ENCODE data around the gene PARP8.
A peak's percentile ranks its signal among the peaks of the same experiment; 100 is the strongest.
"Not testable (repeated sequence)": the region's sequence is repeated elsewhere in the genome, so short reads cannot be mapped to it uniquely, and the experiment has no call there.

The PARP8 gene, protein sequence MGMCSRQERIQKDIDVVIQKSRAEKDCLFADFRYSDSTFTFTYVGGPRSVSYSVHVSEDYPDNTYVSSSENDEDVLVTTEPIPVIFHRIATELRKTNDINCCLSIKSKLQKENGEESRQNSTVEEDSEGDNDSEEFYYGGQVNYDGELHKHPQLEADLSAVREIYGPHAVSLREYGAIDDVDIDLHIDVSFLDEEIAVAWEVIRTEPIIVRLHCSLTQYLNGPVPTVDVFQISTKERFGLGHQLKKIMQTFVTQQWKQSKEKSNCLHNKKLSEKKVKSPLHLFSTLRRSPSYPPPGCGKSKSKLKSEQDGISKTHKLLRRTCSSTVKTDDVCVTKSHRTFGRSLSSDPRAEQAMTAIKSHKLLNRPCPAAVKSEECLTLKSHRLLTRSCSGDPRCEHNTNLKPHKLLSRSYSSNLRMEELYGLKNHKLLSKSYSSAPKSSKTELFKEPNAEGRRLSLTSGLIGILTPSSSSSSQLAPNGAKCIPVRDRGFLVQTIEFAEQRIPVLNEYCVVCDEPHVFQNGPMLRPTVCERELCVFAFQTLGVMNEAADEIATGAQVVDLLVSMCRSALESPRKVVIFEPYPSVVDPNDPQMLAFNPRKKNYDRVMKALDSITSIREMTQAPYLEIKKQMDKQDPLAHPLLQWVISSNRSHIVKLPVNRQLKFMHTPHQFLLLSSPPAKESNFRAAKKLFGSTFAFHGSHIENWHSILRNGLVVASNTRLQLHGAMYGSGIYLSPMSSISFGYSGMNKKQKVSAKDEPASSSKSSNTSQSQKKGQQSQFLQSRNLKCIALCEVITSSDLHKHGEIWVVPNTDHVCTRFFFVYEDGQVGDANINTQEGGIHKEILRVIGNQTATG

DNA sequence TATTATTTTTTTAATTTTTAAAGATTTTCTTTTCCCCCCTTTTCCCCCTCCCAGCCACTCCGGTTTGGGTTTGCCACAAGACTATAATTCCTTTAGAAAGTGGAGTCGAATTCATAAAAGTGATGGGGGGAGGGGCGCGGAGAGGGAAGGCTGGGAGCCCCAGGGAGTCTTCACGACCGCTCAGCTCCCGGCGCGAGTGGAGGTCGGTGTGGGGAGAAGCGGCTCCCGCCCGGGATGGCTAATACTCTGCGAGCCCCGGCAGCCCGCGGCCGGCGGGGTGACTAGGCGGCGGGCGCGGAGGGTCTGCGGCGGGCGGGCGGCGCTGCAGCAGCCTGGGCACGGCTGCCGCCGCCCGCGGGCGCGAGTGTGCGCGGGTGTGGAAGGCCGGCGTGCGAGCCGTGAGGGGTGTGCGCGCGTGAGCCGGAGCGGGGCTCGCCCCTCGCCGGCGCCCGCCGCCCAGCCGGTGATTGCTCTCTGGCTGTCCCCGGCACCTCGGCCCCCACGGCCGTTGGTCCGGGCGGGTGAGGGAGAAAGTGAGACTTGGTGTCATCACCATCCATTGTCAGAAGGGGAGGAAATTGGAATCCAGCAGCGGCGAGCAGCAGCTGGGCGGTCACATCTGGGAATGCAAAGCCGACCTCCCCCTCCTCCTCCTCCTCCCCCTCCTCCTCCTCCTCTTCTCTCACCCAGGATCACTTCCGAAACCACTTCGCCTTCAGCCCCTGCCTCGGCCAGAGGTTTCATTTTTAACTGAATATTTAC lies at the start of gene PARP8:
TSS of gene PARP8 (plus strand) at position 377 of the 762 bp plus-strand sequence. CDS start 459 bp downstream, outside the sequence.
- DNase-seq = peak; percentile 13

DNA sequence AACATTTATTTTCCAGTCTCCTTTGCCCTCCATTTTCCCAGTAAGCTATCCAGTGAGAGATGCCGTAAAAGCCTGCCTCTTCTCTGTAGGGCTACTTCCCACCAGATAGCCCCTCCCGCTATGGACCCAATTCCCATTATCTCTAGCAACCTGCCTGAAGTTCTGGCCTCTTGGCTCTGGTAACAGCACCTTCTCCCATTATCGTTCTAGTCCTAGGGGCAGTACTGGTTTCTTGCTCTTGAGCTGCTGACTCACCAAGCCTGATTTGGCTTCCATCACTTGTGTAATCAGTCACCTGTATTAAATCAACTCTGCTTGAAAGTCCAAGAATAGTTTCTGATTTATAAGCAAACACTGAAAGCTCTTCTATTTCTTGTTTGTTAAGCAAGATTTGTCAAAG lies 42.8 kb upstream of the PARP8 start:
- no peak for DNase-seq

DNA sequence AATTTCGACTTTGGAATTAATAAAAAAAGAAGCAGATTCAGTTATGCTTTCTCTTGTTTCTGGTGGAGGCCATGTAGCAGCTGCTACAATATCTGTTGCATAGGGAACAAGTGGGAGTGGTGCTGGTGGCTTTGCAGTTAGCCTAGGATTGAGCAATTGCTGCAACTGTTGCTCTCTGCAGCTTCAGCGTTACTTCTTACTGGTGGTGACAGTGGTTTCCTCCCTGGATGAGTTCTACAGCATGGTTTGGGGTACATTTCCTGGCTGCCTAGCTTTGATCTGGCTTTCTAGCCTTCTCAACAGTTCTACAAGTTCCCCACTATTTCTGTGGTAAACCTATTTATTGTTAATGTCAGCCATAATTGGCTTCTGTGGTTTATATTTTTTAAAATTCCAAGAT lies 31.6 kb upstream of the PARP8 start:
- not testable (repeated sequence) for DNase-seq

DNA sequence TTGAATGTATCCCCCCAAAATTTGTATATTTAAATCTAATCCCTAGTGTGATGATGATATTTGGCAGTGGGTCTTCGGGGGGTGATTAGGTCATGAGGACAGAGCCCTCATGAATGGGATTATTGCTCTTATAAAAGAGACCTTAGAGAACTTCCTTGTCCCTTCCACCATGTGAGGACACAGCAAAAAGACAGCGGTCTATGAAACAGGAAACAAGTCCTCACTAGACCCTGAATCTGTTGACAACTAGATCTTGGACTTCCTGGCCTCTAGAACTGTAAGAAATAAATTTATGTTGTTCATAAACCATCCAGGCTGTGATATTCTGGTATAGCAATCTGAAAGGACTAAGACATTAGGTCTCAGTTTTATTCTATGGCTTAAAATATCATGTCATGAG lies 28.9 kb upstream of the PARP8 start:
- DNase-seq = not testable (repeated sequence)

DNA sequence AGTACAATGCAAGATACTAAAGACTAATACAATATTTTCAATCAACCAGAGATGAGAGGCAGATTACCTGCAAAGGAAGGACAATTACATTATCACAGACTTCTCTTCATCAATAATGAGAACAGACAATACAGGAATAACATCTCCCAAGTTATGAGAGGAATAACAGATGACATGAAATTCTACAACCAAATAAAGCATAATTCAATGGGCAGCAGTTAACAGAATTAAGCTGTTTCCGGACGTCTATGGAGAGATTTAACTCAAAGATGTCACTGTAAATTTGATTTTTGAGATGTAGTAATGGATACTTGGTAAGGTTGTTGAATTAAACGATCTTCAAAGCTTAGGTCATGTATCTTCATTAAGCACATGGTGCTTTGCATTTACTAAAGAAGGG lies 19.8 kb upstream of the PARP8 start:
- DNase-seq = no peak

DNA sequence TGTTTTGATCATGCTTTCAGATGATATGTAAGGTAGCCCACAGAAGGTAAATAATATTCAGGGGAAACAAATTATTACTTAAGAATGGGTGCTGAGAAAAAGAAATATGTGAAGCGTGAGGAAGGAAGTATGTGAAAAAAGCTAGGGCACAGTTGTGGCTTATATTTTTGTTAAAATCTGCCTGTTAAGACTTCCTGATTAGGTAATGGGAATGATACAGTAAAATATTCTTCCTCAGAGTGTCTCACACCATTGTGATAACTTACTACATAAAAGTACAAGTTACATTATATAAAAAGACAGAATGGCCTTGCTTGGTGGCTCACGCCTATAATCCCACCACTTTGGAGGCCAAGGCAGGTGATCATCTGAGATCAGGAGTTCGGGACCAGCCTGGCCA lies 18.7 kb upstream of the PARP8 start:
- DNase-seq = no peak

DNA sequence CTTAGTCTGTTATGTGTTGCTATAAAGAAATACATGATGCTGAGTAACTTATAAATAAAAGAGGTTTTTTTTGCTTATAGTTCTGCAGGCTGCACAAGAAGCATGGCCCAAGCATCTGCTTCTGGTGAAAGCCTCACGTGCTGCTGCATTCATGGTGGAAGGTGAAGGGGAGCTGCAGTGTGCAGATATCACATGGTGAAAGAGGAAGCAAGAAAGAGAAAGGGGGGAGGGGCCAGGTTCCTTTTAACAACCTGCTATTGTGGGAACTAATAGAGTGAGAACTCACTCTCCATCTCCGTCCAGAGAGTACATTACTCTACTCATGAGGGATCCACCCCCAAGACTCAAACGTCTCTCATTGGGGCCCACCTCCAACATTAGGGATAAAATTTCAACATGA lies 12.5 kb upstream of the PARP8 start:
- DNase-seq = no peak

DNA sequence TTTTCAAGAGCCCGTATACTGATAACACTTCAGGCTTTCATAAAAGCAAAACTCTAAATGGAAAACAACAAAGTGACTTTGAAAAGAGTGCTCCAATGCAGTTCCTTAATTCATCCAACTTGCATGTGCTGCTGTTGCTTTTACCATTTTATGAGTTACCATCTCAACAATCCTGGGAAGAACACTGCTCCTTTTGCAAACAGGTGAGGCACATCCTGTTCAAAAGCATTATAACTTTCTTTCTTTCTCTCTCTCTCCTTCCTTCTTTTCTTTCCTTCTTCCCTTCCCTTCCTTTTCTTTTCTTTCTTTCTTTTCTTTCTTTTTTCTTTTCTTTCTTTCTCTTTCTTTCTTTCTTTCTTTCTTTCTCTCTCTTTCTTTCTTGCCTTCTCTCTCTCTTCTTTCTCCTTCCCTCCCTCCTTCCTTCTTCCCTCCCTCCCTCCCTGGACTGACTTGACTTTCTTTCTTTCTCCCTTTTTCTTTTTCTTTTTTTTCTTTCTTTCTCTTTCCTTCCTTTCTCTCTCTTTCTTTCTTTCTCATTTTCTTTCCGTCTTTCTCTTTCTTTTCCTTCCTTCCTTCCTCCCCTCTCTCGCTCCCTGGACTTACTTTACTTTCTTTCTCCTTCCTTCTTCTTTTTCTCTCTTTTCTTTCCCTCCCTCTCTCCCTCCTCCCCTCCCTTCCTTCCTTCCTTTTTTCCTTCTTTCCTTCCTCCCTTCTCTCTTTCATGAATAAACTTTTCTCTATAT lies 11.2 kb upstream of the PARP8 start:
- no peak for DNase-seq

DNA sequence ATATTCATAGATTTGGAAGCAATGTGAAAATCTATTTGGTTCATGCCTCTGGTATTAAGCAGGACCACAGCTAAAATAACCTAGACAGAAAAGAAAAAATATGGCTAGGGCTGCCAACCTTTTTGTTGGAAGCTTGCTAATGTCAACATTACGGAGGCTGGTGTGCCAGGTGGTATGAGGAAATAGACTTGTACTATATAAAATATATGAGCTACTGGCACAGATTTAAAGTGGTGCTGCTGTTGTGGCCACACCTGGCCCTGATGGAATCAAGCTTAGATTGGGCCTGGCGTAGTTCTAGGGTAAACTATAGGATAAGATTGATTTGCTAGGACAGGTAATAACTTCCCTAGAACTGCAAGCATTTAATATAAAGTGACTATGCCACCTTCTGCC lies 10.6 kb upstream of the PARP8 start:
- DNase-seq = peak; percentile 72

DNA sequence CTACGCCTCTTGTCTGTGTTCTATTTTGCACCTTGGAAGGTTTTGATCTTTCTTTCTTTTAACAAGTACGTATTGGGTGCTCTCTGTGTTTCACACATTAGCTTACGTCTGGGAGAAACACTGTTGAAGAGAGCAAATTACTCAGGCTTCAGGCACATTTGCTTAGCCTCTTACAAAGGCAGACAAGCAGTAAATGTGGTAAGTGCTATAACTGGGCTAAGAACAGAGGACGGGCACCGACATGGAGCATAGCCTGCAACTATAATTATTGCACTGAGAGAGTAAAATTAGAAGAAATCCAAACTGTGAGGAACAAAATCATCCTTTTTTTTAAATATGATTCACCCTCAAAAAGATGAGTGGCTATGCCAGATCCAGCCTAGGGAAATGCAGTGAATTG lies 9.4 kb upstream of the PARP8 start:
- no peak for DNase-seq

DNA sequence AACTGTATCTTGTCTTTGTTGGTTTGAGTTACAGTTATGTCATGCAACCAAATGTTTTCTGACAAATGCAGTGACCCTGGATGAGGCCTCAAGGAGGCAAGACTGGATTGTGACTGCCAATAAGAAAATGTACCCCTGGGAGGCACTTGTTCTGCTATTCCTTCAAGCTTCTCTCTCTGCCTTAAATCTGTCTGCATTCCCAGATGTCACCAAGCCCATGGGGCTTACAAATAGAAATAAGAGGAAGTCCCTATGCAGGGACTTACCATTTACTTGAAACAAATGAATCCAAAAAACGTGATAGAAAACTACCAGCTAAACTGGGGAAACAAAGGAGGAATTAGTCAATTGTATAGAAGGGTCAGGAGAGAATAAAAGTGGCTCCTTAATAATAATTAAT lies 8.2 kb upstream of the PARP8 start:
- no peak for DNase-seq

DNA sequence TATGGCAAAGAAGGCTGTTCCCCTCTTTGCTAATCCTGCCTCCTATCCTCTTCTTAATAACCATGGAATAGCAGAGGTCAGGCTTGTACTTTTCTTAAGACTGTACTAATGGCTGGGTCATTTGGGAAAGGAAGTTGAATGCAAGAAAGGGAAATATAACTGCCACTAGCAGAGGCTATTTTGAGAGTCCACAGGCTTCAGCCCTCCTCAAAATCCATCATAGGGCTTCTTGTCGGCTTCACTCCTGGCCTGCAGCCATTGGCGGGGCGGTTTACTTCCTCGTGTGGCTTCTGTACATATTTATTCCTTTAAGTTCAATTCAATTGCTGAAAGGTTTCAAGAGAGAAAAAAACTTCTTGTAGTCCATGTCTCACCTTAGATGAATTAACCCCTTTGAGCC lies 2.8 kb upstream of the PARP8 start:
- no peak for DNase-seq

DNA sequence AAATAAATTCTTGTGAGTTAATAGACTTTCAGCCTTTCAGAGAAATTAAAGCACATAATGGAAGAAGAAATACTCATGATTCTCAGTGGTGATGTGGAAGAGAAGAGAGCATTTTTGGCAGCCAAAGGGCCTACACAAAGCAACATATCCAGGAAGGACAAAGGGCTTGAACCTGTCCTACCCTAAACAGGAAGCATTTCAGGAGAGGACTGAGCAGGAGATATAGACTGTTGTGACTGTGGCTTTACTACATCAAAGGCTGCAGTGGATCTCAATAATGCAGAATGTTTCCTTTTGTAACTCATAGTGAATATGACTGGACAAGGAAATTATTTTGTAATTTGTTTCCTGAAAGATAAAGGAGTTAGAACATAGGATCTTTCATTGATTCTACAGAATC lies 1.3 kb upstream of the PARP8 start:
- DNase-seq = no peak

DNA sequence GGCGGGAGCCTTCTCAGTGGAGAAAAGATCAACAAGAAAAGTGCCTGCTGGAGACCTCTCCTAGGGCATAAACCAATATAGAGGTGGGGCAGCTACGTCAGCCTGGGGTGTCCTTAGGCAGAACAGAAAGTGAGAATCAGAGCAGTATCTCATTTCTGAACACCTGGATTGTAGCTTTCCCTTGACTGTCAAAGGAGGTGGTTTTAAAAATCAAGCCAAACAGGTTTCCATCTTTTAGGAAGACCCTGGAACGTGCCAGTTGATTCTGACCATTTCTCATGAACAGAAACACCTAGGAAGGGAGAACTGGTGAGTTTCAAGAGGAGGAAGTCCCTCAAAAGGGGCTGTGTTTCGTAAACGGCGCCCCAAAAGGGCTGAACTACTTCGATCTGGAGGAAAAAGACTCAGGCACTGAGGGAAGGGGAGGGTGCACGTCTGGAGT lies 655 bp upstream of the PARP8 start:
- not testable (repeated sequence) for DNase-seq

DNA sequence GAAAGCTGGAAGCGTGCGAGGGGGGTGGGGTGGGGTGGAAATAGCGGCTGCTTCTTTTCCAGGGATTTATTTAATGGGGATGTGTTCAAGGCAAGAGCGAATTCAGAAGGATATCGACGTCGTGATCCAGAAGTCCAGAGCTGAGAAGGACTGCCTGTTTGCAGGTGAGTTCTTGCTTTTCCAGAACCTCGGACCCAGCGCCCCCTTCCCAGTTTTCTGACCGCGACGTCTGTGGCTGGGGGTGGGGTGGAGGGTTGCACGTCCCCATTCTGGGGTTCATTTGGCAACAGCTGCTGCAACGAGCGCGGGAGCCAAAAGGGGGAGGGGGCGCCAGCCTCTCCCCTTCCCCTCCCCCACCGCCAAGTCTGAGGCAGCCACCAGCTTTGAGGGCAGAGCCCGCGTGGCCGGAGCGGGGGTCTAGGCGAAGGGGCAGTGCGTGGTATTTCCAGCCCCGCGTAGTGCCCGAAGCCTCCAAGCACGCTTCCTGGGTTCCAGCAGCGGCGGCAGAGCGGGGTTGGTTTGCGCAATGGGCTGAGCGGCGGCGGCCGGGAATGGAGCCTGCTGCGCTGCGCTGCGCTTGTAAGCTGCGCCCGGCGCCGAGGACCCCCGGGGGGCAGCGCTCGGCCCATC lies 701 bp downstream of the PARP8 start:
- DNase-seq = no peak

DNA sequence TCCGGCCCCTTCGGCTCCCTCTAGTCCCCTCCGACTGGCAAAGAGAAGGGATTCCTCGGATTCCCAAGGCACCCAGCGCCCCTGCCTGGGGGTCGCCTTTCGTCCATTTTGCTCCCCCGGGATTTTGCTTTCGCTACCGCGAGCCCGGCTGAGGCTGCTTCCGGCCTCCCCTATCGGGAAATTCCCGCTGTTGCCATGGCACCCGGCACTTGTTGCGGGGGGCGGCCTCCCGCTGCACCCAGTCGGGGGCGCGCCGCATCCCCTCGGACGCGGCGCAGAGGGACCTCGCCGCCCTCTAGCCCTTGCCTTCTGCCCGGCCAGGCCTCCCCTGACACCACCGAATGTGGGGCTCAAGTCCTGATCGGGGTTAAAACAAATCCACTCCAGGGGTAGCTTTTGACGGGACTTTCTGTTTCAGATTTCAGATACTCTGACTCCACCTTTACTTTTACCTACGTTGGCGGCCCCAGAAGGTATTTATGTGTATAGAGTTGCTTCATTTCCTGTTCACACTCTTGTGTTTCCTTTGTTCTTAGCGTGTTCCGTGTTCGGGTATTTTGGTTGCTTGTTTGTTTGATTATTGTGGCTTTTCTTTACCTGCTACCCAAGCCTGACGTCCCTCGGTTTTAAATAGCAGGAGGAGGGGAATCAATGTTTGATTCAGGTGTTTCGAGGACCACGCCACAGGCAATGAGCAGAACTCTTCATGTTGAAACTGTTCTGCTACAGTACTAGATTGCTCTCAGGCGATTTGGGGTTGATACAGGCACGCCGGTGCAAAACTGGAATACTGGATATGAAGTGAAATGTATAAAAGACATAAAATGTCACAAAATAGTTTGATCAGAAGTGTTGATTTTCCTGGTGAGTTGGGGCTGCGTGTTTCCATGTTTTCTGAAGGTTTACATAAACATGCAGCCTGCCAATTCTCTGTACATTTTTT lies 1.5 kb downstream of the PARP8 start:
- peak; percentile 38 for DNase-seq

DNA sequence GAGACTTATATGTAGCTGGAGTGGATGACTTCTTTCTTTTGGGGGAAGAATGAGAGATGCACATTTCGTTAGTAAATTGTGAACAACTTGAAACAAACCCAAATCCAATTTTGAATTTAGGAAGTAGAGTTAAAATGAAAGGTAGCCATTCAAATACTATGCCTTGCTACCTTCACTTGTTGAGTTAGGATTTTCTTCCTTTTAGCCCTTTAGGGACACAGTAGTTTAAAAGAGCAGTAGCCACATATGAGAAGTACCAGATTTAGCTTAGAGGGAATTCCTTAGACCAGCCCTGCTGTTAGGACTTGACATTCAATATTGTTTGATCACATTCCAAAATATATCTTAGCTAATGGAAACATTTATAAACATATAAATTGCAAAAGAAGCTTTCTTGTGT lies 2.2 kb downstream of the PARP8 start:
- not testable (repeated sequence) for DNase-seq

DNA sequence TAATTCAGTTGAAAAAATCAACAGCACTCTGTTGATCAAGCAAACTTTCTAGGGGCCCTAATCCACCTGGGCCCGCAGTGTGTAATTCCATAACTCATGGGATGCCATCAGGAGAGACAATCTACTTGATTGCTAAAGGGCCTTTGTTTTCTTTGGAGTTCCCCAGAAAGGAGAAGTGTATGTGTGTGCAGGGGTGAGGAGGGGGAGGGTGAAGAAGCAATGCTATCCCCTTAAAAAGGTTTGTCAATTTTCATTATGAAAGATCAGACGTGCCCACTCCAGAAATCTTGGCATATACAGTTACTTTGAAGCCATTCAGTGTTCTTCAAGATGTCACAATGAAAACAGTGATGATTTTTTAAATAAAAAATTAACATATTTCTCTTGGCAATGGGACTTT lies 6.2 kb downstream of the PARP8 start:
- no peak for DNase-seq

DNA sequence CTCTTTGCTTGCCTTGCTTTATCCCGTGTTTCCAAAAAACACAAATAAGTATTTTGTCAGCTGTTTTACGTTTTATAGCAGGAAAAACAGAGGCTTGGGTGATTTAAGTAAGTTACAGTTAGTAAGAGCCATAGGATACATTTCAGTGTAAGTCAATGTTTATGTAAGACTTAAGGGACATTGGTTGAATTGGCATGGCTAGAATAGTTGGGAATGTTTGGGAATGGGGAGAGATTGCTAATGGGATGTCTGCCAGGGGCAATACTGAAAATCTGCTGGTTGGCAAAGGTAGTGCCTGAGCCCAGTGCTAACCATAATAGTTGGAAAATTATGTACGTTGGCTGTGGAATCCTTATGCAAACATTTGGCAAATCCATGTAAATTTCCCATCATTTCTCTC lies 7.0 kb downstream of the PARP8 start:
- not testable (repeated sequence) for DNase-seq

DNA sequence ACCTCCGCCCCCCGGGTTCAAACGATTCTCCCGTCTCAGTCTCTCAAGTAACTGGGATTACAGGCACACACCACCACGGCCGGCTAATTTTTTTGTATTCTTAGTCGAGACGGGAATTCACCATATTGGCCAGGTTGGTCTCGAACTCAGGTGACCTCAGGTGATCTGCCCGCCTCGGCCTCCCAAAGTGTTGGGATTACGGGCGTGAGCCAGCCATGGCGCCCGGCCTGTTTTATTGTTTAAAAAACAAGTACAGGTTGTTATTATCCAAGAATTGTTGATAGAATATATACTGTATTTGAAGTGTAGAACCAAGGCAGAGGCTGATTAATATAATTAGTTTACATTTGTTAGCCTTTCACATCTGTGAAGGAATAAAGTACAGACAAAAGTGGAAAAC lies 8.9 kb downstream of the PARP8 start:
- DNase-seq = no peak

DNA sequence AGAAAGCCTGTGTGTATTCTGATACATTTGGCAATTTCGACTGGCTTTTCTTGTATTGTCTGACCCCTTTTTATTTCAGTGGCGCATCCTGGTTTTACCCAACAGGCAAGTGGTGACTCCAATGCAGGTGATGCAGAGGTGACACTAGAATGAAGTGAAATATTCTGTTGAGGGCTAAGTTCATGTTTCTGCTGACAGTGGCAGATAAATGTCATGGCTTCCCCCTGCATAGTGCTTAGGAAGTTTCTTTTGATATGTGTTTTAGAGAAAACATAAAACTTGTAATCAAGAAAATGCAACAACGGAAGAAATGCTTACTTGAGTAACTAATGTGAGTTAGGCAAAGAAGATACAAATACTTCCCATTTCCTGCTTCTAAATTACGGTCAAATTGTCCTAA lies 13.1 kb downstream of the PARP8 start:
- DNase-seq = not testable (repeated sequence)

Measured in NCI-H2029 treated with DMSO at 0.1 percent for 48 hours (cell line).